HG03095 (cell line): ENCODE measurements around the gene COL18A1.
"Not testable (repeated sequence)": the region's sequence is repeated elsewhere in the genome, so short reads cannot be mapped to it uniquely, and the experiment has no call there.

ENCODE experiments used
- ATAC-seq: cut with Tn5 transposase; IDR thresholded peaks from one replicate; pipeline ENCODE4 v1.9.1; 2021; ENCODE audit warnings: moderate library complexity; ENCODE audit not compliant: unreplicated experiment

Gene COL18A1

GRCh38 chr21:45513003-45513717, 108.2 kb downstream of the COL18A1 start:
- ATAC-seq = no peak

GRCh38 chr21:45513741-45514310, 108.9 kb downstream of the COL18A1 start:
- ATAC-seq = no peak

GRCh38 chr21:45514311-45515021, 109.5 kb downstream of the COL18A1 start:
- ATAC-seq = no peak

- no peak for ATAC-seq
Measured at GRCh38 chr21:45515241-45516061, 110.5 kb downstream of the COL18A1 start.

GRCh38 chr21:45516071-45516670, 111.2 kb downstream of the COL18A1 start:
- ATAC-seq = no peak

GRCh38 chr21:45516671-45517151, 111.7 kb downstream of the COL18A1 start:
- no peak for ATAC-seq

GRCh38 chr21:45517249-45518065, 112.5 kb downstream of the COL18A1 start:
- no peak for ATAC-seq

GRCh38 chr21:45518742-45519141, 113.8 kb downstream of the COL18A1 start:
- ATAC-seq = no peak

- no peak for ATAC-seq
Measured at GRCh38 chr21:45519182-45519581, 114.2 kb downstream of the COL18A1 start.

GRCh38 chr21:45521241-45521640, 116.3 kb downstream of the COL18A1 start:
- no peak for ATAC-seq

GRCh38 chr21:45522381-45522780, 117.4 kb downstream of the COL18A1 start:
- no peak for ATAC-seq

GRCh38 chr21:45522986-45523385, 118.0 kb downstream of the COL18A1 start:
- no peak for ATAC-seq

GRCh38 chr21:45523411-45524101, 118.6 kb downstream of the COL18A1 start:
- ATAC-seq = no peak

GRCh38 chr21:45524756-45525152, 119.8 kb downstream of the COL18A1 start:
- ATAC-seq = no peak

- no peak for ATAC-seq
Measured at GRCh38 chr21:45525153-45525909, 120.4 kb downstream of the COL18A1 start.

- ATAC-seq = no peak
Measured at GRCh38 chr21:45525910-45526306, 120.9 kb downstream of the COL18A1 start.

- ATAC-seq = not testable (repeated sequence)
Measured at GRCh38 chr21:45527151-45527999, 122.4 kb downstream of the COL18A1 start.
